Gastrocnemius medialis (tissue), 4 donors: Measurements from ENCODE around the gene TMTC1.

Experiments used
- CTCF ChIP-seq, 5 experiments: fragments of 450-650 bp in 3 of 5; fragments of 200-600 bp in 2 of 5; sonication (generic) in 2 of 5; IDR thresholded peaks in 4 of 5; conservative IDR thresholded peaks in 1 of 5; 1 replicate in 4 of 5; 2 replicates in 1 of 5; pipeline ENCODE4 v1.5.1; 2016 to 2019; ENCODE audit warnings: antibody characterized with exemption in 5 of 5, mild to moderate bottlenecking in 3 of 5, moderate library complexity in 3 of 5
- POLR2A ChIP-seq, 2 donors: fragments of 450-650 bp; IDR thresholded peaks; one replicate each; pipeline ENCODE4 v1.6.1; 2017; ENCODE audit warnings: antibody characterized with exemption in 2 of 2, mild to moderate bottlenecking in 2 of 2, moderate library complexity in 2 of 2

GRCh38 chr12:29714966-29715365 is 68.8 kb downstream of the TMTC1 start:
- no peak for TF ChIP-seq CTCF (IDR thresholded peaks at IDR 0.05 in 4 of 5, conservative IDR thresholded peaks at IDR 0.05 in 1 of 5)
- TF ChIP-seq POLR2A (IDR thresholded peaks at IDR 0.05), result no peak
